GM18526 (cell line): Measurements from ENCODE around the gene SLC1A5.
A peak's percentile ranks its signal among the peaks of the same experiment; 100 is the strongest.

Experiments used
- POLR2A ChIP-seq: IDR thresholded peaks from 3 replicates; pipeline ENCODE4 v1.6.1; 2011; ENCODE audit not compliant: insufficient read length; ENCODE audit errors: extremely low read depth

SLC1A5 gene

GRCh38 chr19:46788262-46788967 lies at the start of gene SLC1A5:
TSS of gene SLC1A5 (minus strand) at chr19:46788594. CDS start at chr19:46787965, 629 bp downstream.
- TF ChIP-seq POLR2A: peak; percentile 100

- no peak for TF ChIP-seq POLR2A
Observed at GRCh38 chr19:46838160-46838559, 49.8 kb upstream of the SLC1A5 start.

- no peak for TF ChIP-seq POLR2A
Observed at GRCh38 chr19:46834984-46835383, 46.6 kb upstream of the SLC1A5 start.

GRCh38 chr19:46834121-46834520 lies 45.7 kb upstream of the SLC1A5 start:
- no peak for TF ChIP-seq POLR2A

GRCh38 chr19:46830864-46831263 lies 42.5 kb upstream of the SLC1A5 start:
- TF ChIP-seq POLR2A: no peak

- no peak for TF ChIP-seq POLR2A
Observed at GRCh38 chr19:46828484-46828883, 40.1 kb upstream of the SLC1A5 start.

GRCh38 chr19:46825731-46826055 lies 37.3 kb upstream of the SLC1A5 start:
- no peak for TF ChIP-seq POLR2A

- no peak for TF ChIP-seq POLR2A
Observed at GRCh38 chr19:46824890-46825730, 36.7 kb upstream of the SLC1A5 start.

- no peak for TF ChIP-seq POLR2A
Observed at GRCh38 chr19:46823049-46823448, 34.7 kb upstream of the SLC1A5 start.

- TF ChIP-seq POLR2A: peak; percentile 55
Observed at GRCh38 chr19:46821512-46822409, 33.4 kb upstream of the SLC1A5 start.

GRCh38 chr19:46818812-46819211 lies 30.4 kb upstream of the SLC1A5 start:
- no peak for TF ChIP-seq POLR2A

GRCh38 chr19:46815833-46816627 lies 27.6 kb upstream of the SLC1A5 start:
- TF ChIP-seq POLR2A: no peak

- TF ChIP-seq POLR2A: no peak
Observed at GRCh38 chr19:46813839-46814358, 25.5 kb upstream of the SLC1A5 start.
